ENCODE measurements around the gene AVP. TPM values are rescaled to one million over a fixed set of nuclear protein-coding genes. Genes with fewer than 3 reads are reported as not detected.

The AVP gene
- total RNA-seq, 3 donors from 2014 or later, result not detected

DNA sequence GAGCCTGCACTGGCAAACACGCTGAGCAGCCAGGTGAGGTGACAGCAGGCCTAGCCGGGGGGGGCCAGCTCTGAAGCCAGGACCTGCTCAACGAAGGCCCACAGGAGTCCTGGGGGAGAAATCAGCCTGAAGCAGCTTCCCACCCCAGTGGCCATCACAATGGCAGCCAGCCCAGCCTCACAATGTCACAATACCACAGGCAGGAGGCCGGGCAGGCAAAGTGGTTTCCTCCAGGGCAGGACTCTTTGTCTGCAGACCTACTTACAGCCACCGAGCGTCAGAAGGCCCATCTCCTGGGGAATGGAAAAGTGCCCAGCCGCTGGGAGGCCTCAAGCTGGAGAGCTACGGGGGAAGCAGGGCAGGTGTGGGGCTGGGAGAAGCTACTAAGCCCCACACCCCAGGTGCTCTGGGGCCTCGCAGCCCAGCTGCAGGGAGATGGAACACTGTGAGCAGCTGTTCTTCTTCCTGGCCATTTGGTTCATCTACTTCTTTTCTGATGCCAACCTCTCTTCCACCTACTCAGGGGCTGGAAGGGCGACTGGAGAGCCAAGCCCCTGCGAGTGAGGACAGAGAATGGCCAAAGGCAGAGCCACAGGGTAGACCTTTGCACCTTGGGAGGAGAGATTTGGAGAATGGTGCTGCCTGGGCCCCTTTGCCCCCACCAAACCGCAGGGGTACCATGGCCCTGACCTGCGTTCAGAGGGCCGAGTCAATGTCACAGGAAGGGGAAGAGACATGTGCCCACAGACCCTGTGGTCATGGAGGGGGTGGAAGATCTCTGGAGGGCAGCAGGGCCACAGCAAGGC, 22.3 kb upstream of the AVP start:
- Histone ChIP-seq H3K4me3 (no peak overlapping the region), H3K27ac (no peak overlapping the region), H3K4me1 (no peaks in the 10 kb centered on the region), H3K9me3 (no peaks in the 10 kb centered on the region), H3K36me3 (no peaks in the 10 kb centered on the region), H3K27me3 (no peaks in the 10 kb centered on the region)
- TF ChIP-seq POLR2A (IDR thresholded peaks at IDR 0.05) (no peak), POLR2AphosphoS5 (IDR thresholded peaks at IDR 0.05) (no peak), CTCF (IDR thresholded peaks at IDR 0.05) (no peak)
- intact Hi-C loops (cut with DNase I; ENCODE audit: low total_unique reads), result no loop called here
- DNase-seq (ENCODE audit: low spot score in 2 of 2), result no peak

DNA sequence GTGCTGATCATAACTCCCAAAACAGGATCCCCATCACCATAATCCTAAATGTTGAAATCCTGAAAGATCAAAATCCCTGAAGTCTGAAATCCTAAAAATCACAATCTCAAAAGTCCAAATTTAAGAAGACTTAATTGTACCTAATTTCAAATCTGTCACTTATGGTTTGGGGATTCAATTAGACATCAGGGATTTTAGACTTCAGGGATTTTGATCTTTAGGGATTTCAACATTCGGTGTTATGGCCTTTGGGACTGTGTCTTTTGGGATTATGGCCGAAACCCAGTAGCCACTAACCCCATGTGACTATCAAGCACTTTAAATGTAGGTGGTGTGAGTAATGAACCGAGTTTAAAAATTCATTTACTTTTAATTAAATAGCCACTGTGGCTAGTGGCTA, 21.7 kb upstream of the AVP start:
- no peak overlapping the region for H3K27ac ChIP-seq
- DNase-seq (ENCODE audit: low spot score in 2 of 2), result no peak
- H3K9me3 ChIP-seq, result no peaks in the 10 kb centered on the region
- no peaks in the 10 kb centered on the region for H3K27me3 ChIP-seq
- no peak for TF ChIP-seq POLR2AphosphoS5 (IDR thresholded peaks at IDR 0.05)
- no peak for TF ChIP-seq POLR2A (IDR thresholded peaks at IDR 0.05)
- TF ChIP-seq CTCF (IDR thresholded peaks at IDR 0.05), result no peak
- H3K36me3 ChIP-seq, result no peaks in the 10 kb centered on the region
- H3K4me1 ChIP-seq, result no peaks in the 10 kb centered on the region
- H3K4me3 ChIP-seq, result no peak overlapping the region
- intact Hi-C loops (cut with DNase I; ENCODE audit: low total_unique reads), result no loop called here

DNA sequence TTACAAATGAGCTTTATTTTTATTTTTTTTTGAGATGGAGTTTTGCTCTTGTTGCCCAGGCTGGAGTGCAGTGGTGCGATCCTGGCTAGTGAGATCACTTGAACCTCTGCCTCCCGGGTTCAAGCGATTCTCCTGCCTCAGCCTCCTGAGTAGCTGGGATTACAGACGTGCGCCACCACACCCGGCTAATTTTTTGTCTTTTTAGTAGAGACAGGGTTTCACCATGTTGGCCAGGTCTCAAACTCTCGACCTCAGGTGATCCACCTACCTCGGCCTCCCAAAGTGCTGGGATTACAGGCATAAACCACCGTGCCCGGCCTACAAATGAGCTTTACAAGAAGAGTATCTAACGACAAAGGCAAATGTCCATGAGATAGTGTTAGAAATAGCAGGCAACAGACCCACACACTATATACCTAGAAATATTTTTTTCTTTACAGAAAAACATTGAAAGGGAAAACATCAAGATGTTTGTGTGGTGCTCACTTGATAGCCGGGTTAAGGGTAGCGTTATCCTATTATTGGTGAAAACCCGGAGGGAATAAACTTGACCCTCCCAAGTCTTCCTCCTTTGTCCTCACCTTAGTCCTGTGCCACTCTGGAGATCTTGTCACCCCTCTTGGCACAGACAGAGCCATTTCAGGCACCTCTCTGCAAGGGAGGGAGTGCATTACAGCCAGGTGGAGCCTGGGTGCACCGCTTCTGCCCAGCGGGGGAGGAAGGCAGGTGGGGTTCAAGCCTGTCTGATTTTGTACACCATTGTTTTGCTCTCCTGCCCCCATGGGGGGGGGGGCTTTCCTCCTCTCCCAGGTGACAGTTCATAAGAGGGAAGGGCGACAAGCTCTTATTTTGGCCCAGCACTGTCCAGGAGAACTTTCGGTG, 21.0 kb upstream of the AVP start:
- Histone ChIP-seq H3K27me3 (no peaks in the 10 kb centered on the region), H3K36me3 (no peaks in the 10 kb centered on the region), H3K27ac (no peak overlapping the region), H3K4me1 (no peaks in the 10 kb centered on the region), H3K9me3 (no peaks in the 10 kb centered on the region), H3K4me3 (no peak overlapping the region)
- no peak for DNase-seq (ENCODE audit: low spot score in 2 of 2)
- intact Hi-C loops (cut with DNase I; ENCODE audit: low total_unique reads), result no loop called here
- TF ChIP-seq CTCF (IDR thresholded peaks at IDR 0.05) (no peak), POLR2AphosphoS5 (IDR thresholded peaks at IDR 0.05) (no peak), POLR2A (IDR thresholded peaks at IDR 0.05) (no peak)

GRCh38 chr20:3103369-3104032, 19.0 kb upstream of the AVP start:
- Histone ChIP-seq H3K27me3 (no peaks in the 10 kb centered on the region), H3K4me1 (no peaks in the 10 kb centered on the region)
- intact Hi-C loops (cut with DNase I; ENCODE audit: low total_unique reads), result no loop called here

More at GRCh38 chr20:3103369-3104032, 19.0 kb upstream of the AVP start:
- Histone ChIP-seq H3K9me3 (no peaks in the 10 kb centered on the region), H3K4me3 (no peak overlapping the region), H3K36me3 (no peaks in the 10 kb centered on the region), H3K27ac (no peak overlapping the region)
- TF ChIP-seq POLR2A (IDR thresholded peaks at IDR 0.05), result no peak
- TF ChIP-seq CTCF (IDR thresholded peaks at IDR 0.05), result no peak
- TF ChIP-seq POLR2AphosphoS5 (IDR thresholded peaks at IDR 0.05), result no peak
- no peak for DNase-seq (ENCODE audit: low spot score in 2 of 2)
